BLaER1 treated with 17β-estradiol and CSF1 and Interleukin-3, amounts not matched to agents 10 nM and 100 nM (cell line): ENCODE measurements around the gene ZAR1L.

Experiments
- H3K27ac ChIP-seq, 11 experiments: shearing (Covaris generic); formaldehyde crosslinking; 2 replicates each; pipeline ENCODE4 v1.8.1; 2022
- H3K27me3 ChIP-seq, 11 experiments: shearing (Covaris generic); formaldehyde crosslinking; 2 replicates each; pipeline ENCODE4 v1.8.1; 2022
- H3K36me3 ChIP-seq, 11 experiments: shearing (Covaris generic); formaldehyde crosslinking; 2 replicates each; pipeline ENCODE4 v1.8.1; 2022
- H3K4me1 ChIP-seq, 10 experiments: shearing (Covaris generic); formaldehyde crosslinking; 2 replicates each; pipeline ENCODE4 v1.8.1; 2022
- H3K4me2 ChIP-seq, 11 experiments: shearing (Covaris generic); formaldehyde crosslinking; 2 replicates each; pipeline ENCODE4 v1.8.1; 2022
- H3K4me3 ChIP-seq, 10 experiments: shearing (Covaris generic); formaldehyde crosslinking; 2 replicates each; pipeline ENCODE4 v1.8.1; 2022
- H3K9ac ChIP-seq, 11 experiments: shearing (Covaris generic); formaldehyde crosslinking; 2 replicates each; pipeline ENCODE4 v1.8.1; 2022
- H3K9me3 ChIP-seq, 11 experiments: shearing (Covaris generic); formaldehyde crosslinking; replicated peaks in 1 of 11; 2 replicates each; pipeline ENCODE4 v1.8.1; 2022
- H4K20me1 ChIP-seq, 11 experiments: shearing (Covaris generic); formaldehyde crosslinking; 2 replicates each; pipeline ENCODE4 v1.8.1; 2022
- Cebpa-rat ChIP-seq, 11 experiments: shearing (Covaris generic); IDR thresholded peaks; 2 replicates each; pipeline ENCODE4 v1.8.1; 2022

Gene ZAR1L

GRCh38 chr13:32284927-32285632, 30.1 kb downstream of the ZAR1L start:
- no peak overlapping the region for H3K4me3 ChIP-seq
- no peak overlapping the region for H3K9ac ChIP-seq
- no peaks in the 10 kb centered on the region for H3K9me3 ChIP-seq
- H4K20me1 ChIP-seq: no peaks in the 10 kb centered on the region
- TF ChIP-seq Cebpa-rat (IDR thresholded peaks at IDR 0.05): no peak
- H3K27ac ChIP-seq: no peak overlapping the region
- no peak overlapping the region for H3K4me2 ChIP-seq
- H3K4me1 ChIP-seq: no peaks in the 10 kb centered on the region
- no peaks in the 10 kb centered on the region for H3K36me3 ChIP-seq
- no peaks in the 10 kb centered on the region for H3K27me3 ChIP-seq

GRCh38 chr13:32282096-32282711, 33.0 kb downstream of the ZAR1L start:
- H3K4me1 ChIP-seq: no peaks in the 10 kb centered on the region
- no peaks in the 10 kb centered on the region; a peak in 1 of 22 replicates for H3K36me3 ChIP-seq
- TF ChIP-seq Cebpa-rat (IDR thresholded peaks at IDR 0.05): no peak
- no peaks in the 10 kb centered on the region for H3K27me3 ChIP-seq
- no peaks in the 10 kb centered on the region for H4K20me1 ChIP-seq
- H3K4me3 ChIP-seq: no peak overlapping the region
- H3K4me2 ChIP-seq: no peak overlapping the region
- no peaks in the 10 kb centered on the region for H3K9me3 ChIP-seq
- H3K27ac ChIP-seq: no peak overlapping the region
- H3K9ac ChIP-seq: no peak overlapping the region

- no peaks in the 10 kb centered on the region for H4K20me1 ChIP-seq
Measured at GRCh38 chr13:32281096-32281495, 34.1 kb downstream of the ZAR1L start.

GRCh38 chr13:32278426-32278825, 36.7 kb downstream of the ZAR1L start:
- no peaks in the 10 kb centered on the region for H4K20me1 ChIP-seq
- no peak overlapping the region for H3K9ac ChIP-seq
- H3K36me3 ChIP-seq: no peaks in the 10 kb centered on the region; a peak in 1 of 22 replicates
- H3K27me3 ChIP-seq: no peaks in the 10 kb centered on the region
- no peak overlapping the region for H3K4me2 ChIP-seq
- H3K4me3 ChIP-seq: no peak overlapping the region
- no peak overlapping the region for H3K27ac ChIP-seq
- H3K4me1 ChIP-seq: peaks cover 0 to 12% (median 4%) of the 10 kb centered on the region in 10 experiments; a peak in 9 of 20 replicates
- TF ChIP-seq Cebpa-rat (IDR thresholded peaks at IDR 0.05): no peak
- H3K9me3 ChIP-seq: no peaks in the 10 kb centered on the region

More at GRCh38 chr13:32281096-32281495, 34.1 kb downstream of the ZAR1L start:
- H3K9ac ChIP-seq: no peak overlapping the region
- H3K4me1 ChIP-seq: 0 out of 20 replicates have a peak, but pooled peaks cover 0 to under 1% (median 0%) of the 10 kb centered on the region in 10 experiments
- no peak overlapping the region for H3K27ac ChIP-seq
- no peak overlapping the region for H3K4me2 ChIP-seq
- no peaks in the 10 kb centered on the region for H3K27me3 ChIP-seq
- H3K36me3 ChIP-seq: no peaks in the 10 kb centered on the region; a peak in 1 of 22 replicates
- no peak for TF ChIP-seq Cebpa-rat (IDR thresholded peaks at IDR 0.05)
- H3K4me3 ChIP-seq: no peak overlapping the region
- H3K9me3 ChIP-seq: no peaks in the 10 kb centered on the region

GRCh38 chr13:32277839-32278238, 37.3 kb downstream of the ZAR1L start:
- Histone ChIP-seq H3K9me3 (no peaks in the 10 kb centered on the region), H3K9ac (no peak overlapping the region), H3K4me1 (peaks cover 0 to 12% (median 4%) of the 10 kb centered on the region in 10 experiments; a peak in 9 of 20 replicates), H3K27me3 (no peaks in the 10 kb centered on the region), H3K4me2 (no peak overlapping the region), H3K36me3 (no peaks in the 10 kb centered on the region; a peak in 1 of 22 replicates), H4K20me1 (no peaks in the 10 kb centered on the region), H3K27ac (no peak overlapping the region), H3K4me3 (no peak overlapping the region)
- no peak for TF ChIP-seq Cebpa-rat (IDR thresholded peaks at IDR 0.05)

GRCh38 chr13:32272021-32272683, 43.0 kb downstream of the ZAR1L start:
- no peak overlapping the region for H3K4me2 ChIP-seq

GRCh38 chr13:32267836-32268439, 47.2 kb downstream of the ZAR1L start:
- TF ChIP-seq Cebpa-rat (IDR thresholded peaks at IDR 0.05): no peak
- Histone ChIP-seq H4K20me1 (no peaks in the 10 kb centered on the region), H3K36me3 (no peaks in the 10 kb centered on the region), H3K4me3 (no peak overlapping the region), H3K4me1 (no peaks in the 10 kb centered on the region), H3K27ac (no peak overlapping the region), H3K27me3 (no peaks in the 10 kb centered on the region), H3K9ac (no peak overlapping the region), H3K9me3 (no peaks in the 10 kb centered on the region), H3K4me2 (no peak overlapping the region)

More at GRCh38 chr13:32272021-32272683, 43.0 kb downstream of the ZAR1L start:
- H3K27me3 ChIP-seq: no peaks in the 10 kb centered on the region
- peaks cover 0 to 12% (median 4%) of the 10 kb centered on the region in 10 experiments; a peak in 9 of 20 replicates for H3K4me1 ChIP-seq
- no peak overlapping the region for H3K27ac ChIP-seq
- no peak for TF ChIP-seq Cebpa-rat (IDR thresholded peaks at IDR 0.05)
- H3K36me3 ChIP-seq: no peaks in the 10 kb centered on the region
- no peak overlapping the region for H3K9ac ChIP-seq
- no peaks in the 10 kb centered on the region for H3K9me3 ChIP-seq
- H4K20me1 ChIP-seq: no peaks in the 10 kb centered on the region
- no peak overlapping the region for H3K4me3 ChIP-seq

- no peaks in the 10 kb centered on the region for H3K27me3 ChIP-seq
- no peak overlapping the region for H3K4me2 ChIP-seq
- TF ChIP-seq Cebpa-rat (IDR thresholded peaks at IDR 0.05): no peak
- no peaks in the 10 kb centered on the region for H4K20me1 ChIP-seq
- H3K27ac ChIP-seq: no peak overlapping the region
- H3K9me3 ChIP-seq: no peaks in the 10 kb centered on the region
- no peak overlapping the region for H3K9ac ChIP-seq
- H3K4me1 ChIP-seq: no peaks in the 10 kb centered on the region
- H3K4me3 ChIP-seq: no peak overlapping the region
- no peaks in the 10 kb centered on the region for H3K36me3 ChIP-seq
Measured at GRCh38 chr13:32266130-32266529, 49.0 kb downstream of the ZAR1L start.

GRCh38 chr13:32265726-32266125, 49.4 kb downstream of the ZAR1L start:
- H4K20me1 ChIP-seq: no peaks in the 10 kb centered on the region
- no peaks in the 10 kb centered on the region for H3K36me3 ChIP-seq
- H3K4me1 ChIP-seq: no peaks in the 10 kb centered on the region
- H3K27ac ChIP-seq: no peak overlapping the region
- H3K4me3 ChIP-seq: no peak overlapping the region
- H3K27me3 ChIP-seq: no peaks in the 10 kb centered on the region
- H3K9ac ChIP-seq: no peak overlapping the region
- H3K9me3 ChIP-seq: no peaks in the 10 kb centered on the region
- H3K4me2 ChIP-seq: no peak overlapping the region
- TF ChIP-seq Cebpa-rat (IDR thresholded peaks at IDR 0.05): no peak
